Measurements from ENCODE around the gene UBE2F. TPM values are rescaled to one million over a fixed set of nuclear protein-coding genes. Genes with fewer than 3 reads are reported as not detected.

Gene UBE2F
- total RNA-seq, 5 donors from 2014 or later (not counting 1 experiment from before 2014, with no cell fraction given), result 35.1 to 53.6 (median 37.3) TPM

DNA sequence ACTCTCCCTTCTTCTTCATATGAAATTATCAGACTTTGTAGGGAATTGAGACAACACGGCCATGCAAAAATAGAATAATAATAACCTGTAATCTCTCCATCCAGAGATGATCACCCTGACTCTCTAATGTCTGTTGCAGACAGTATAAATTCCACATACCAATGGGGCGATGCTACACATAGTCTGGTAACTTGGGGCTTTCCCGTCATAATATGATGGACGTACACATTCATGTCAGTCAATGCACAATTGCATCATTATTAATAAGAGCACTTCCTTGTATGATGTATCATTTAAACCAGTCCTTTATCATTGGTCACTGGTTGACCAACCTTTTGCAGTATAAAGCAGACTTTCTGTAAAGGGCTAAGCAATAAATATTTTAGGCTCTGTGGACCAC lies 54.5 kb downstream of the UBE2F start:
- no peak overlapping the region for H3K4me3 ChIP-seq (ENCODE audit: control insufficient read depth in 1 of 2, extremely low read depth in 1 of 2, low read length in 1 of 2)

DNA sequence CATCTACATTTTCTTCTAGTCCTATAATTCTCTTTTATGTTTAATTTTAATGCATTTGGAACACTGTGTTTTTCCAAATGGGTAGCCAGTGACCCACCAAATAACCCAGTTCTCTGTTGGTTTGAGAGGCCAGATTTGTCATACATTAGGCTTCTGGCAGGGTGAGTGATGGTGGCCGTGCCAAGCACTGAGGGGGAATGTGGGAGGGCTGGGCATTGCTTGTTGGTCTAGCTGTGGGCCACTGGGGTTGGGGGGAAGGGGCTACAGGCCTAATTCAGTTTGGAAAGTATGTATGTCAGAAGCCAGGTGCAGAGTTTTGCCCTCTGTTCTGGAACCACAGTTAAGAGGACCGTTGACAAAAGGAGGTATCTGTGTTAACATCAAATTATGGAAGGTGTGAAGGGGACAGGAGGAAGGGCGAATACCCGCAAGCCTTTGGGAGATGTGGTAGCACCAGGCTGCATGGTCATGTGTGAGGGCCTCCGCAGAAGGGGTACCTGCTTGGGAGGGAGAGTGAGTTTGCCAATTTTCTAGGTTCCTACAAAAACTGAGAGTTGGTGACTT lies 55.9 kb downstream of the UBE2F start:
- Mint-ChIP-seq H3K27me3 (no peaks in the 10 kb centered on the region), H3K36me3 (peaks cover 53% of the 10 kb centered on the region), H3K4me3 (no peak overlapping the region), H3K27ac (no peak overlapping the region), H3K9me3 (no peaks in the 10 kb centered on the region), H3K4me1 (peaks cover 0 to 2% (median 0%) of the 10 kb centered on the region in 3 donors)
- H3K4me1 ChIP-seq (ENCODE audit: control insufficient read depth in 1 of 2, extremely low read depth in 1 of 2, insufficient read depth in 2 of 2, low read length in 2 of 2), result no peaks in the 10 kb centered on the region
- ChIA-PET POLR2A (no interaction called here), CTCF (no interaction called here)
- ATAC-seq (replicated peaks in 1 of 4) (no peak), DNase-seq (no peak)
- peaks cover 10 to 50% of the 10 kb centered on the region in 2 donors for H3K36me3 ChIP-seq (ENCODE audit: control insufficient read depth in 2 of 2, extremely low read depth in 1 of 2, insufficient read depth in 1 of 2, low read length in 1 of 2)
- 84% methylated on average over 4 of the region's 5 CpGs for WGBS (ENCODE audit: insufficient coverage)
- no peak overlapping the region for H3K4me3 ChIP-seq (ENCODE audit: control insufficient read depth in 1 of 2, extremely low read depth in 1 of 2, low read length in 1 of 2)
- no peak overlapping the region for H3K27ac ChIP-seq (ENCODE audit: low read length)
- H3K9me3 ChIP-seq, result no peaks in the 10 kb centered on the region
- no peaks in the 10 kb centered on the region for H3K27me3 ChIP-seq (replicated peaks in 1 of 2; ENCODE audit: control insufficient read depth in 2 of 2, extremely low read depth in 1 of 2, insufficient read depth in 2 of 2, low read length in 1 of 2)

More for the DNA sequence above, 54.5 kb downstream of the UBE2F start:
- Mint-ChIP-seq H3K9me3 (no peaks in the 10 kb centered on the region), H3K4me1 (peaks cover 0 to 2% (median 0%) of the 10 kb centered on the region in 3 donors), H3K27me3 (no peaks in the 10 kb centered on the region), H3K27ac (no peak overlapping the region), H3K4me3 (no peak overlapping the region), H3K36me3 (peaks cover 49% of the 10 kb centered on the region)
- Histone ChIP-seq H3K36me3 (ENCODE audit: control insufficient read depth in 2 of 2, extremely low read depth in 1 of 2, insufficient read depth in 1 of 2, low read length in 1 of 2) (peaks cover 15 to 45% of the 10 kb centered on the region in 2 donors), H3K27ac (ENCODE audit: low read length) (no peak overlapping the region), H3K4me1 (ENCODE audit: control insufficient read depth in 1 of 2, extremely low read depth in 1 of 2, insufficient read depth in 2 of 2, low read length in 2 of 2) (no peaks in the 10 kb centered on the region), H3K27me3 (replicated peaks in 1 of 2; ENCODE audit: control insufficient read depth in 2 of 2, extremely low read depth in 1 of 2, insufficient read depth in 2 of 2, low read length in 1 of 2) (no peaks in the 10 kb centered on the region), H3K9me3 (no peaks in the 10 kb centered on the region)
- ATAC-seq (replicated peaks in 1 of 4) (no peak), DNase-seq (no peak)
- WGBS (ENCODE audit: insufficient coverage), result 100% methylated on average over 2 of the region's 4 CpGs
- ChIA-PET POLR2A (no interaction called here), CTCF (interaction anchor here in 1 of 2 donors (0.7 kb wide), 1 partner anchor 1209 kb away, joined by 3 read pairs; no protein-coding TSS in a partner anchor)

DNA sequence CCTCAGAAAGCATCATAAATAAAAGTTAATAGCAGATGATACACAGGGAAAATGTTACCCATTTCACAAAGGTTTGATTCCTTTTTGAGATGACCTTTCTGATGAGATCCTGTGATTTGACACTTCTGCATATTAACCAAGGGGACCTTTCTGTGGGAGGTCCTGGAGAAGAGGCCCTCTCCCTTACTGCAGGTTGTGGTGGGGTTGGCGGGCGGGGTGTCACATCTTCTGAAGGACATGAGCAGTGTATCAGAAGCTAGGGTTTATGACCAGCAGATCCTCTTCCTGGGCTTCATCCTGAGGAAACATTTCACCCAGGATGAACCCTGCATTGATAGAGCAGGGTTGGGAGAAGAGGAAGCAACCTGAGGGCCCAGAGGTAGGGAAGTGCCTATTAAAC lies 56.8 kb downstream of the UBE2F start:
- no peaks in the 10 kb centered on the region for H3K4me1 ChIP-seq (ENCODE audit: control insufficient read depth in 1 of 2, extremely low read depth in 1 of 2, insufficient read depth in 2 of 2, low read length in 2 of 2)
- WGBS (ENCODE audit: insufficient coverage), result 100% methylated on average over 1 of the region's 2 CpGs
- no peaks in the 10 kb centered on the region for H3K9me3 ChIP-seq
- Mint-ChIP-seq H3K27ac (no peak overlapping the region), H3K36me3 (peaks cover 56% of the 10 kb centered on the region), H3K27me3 (no peaks in the 10 kb centered on the region), H3K4me3 (no peak overlapping the region), H3K9me3 (no peaks in the 10 kb centered on the region), H3K4me1 (peaks cover 0 to 2% (median 0%) of the 10 kb centered on the region in 3 donors)
- ATAC-seq (replicated peaks in 1 of 4) (no peak), DNase-seq (no peak)
- H3K4me3 ChIP-seq (ENCODE audit: control insufficient read depth in 1 of 2, extremely low read depth in 1 of 2, low read length in 1 of 2), result no peak overlapping the region
- CTCF ChIA-PET, result no interaction called here
- peaks cover 11 to 45% of the 10 kb centered on the region in 2 donors for H3K36me3 ChIP-seq (ENCODE audit: control insufficient read depth in 2 of 2, extremely low read depth in 1 of 2, insufficient read depth in 1 of 2, low read length in 1 of 2)
- no peak overlapping the region for H3K27ac ChIP-seq (ENCODE audit: low read length)
- POLR2A ChIA-PET, result interaction anchor here in 1 of 2 donors (0.5 kb wide), 1 partner anchor 21 kb away, joined by 5 read pairs; no protein-coding TSS in a partner anchor
- no peaks in the 10 kb centered on the region for H3K27me3 ChIP-seq (replicated peaks in 1 of 2; ENCODE audit: control insufficient read depth in 2 of 2, extremely low read depth in 1 of 2, insufficient read depth in 2 of 2, low read length in 1 of 2)

DNA sequence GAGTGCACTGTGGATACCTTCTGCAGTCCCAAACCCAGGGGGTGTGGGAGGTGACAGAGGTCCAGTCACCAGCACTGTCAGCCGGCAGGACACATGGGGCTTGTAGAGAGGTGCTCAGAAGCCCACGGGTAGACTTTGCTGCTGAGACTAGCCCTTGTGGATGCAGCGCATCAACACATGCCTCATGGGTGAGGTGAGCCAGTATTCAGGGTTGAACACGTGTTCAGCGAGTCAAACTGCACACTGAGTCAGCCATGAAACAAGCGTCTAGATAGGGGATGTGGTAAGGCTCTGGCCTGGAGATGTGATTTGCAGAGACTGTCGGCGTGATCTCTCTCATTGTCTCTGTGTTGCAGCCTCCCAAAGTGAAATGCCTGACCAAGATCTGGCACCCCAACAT lies 58.2 kb downstream of the UBE2F start:
- POLR2A ChIA-PET, result no interaction called here
- peak in 3 of 4 experiments; percentile 33 to 43 (median 35) for ATAC-seq (replicated peaks in 1 of 4)
- DNase-seq, result peak in 1 of 35 experiments; percentile 7
- no peaks in the 10 kb centered on the region for H3K27me3 ChIP-seq (replicated peaks in 1 of 2; ENCODE audit: control insufficient read depth in 2 of 2, extremely low read depth in 1 of 2, insufficient read depth in 2 of 2, low read length in 1 of 2)
- H3K27ac Mint-ChIP-seq, result no peak overlapping the region
- peaks cover 10 to 48% of the 10 kb centered on the region in 2 donors for H3K36me3 ChIP-seq (ENCODE audit: control insufficient read depth in 2 of 2, extremely low read depth in 1 of 2, insufficient read depth in 1 of 2, low read length in 1 of 2)
- no peaks in the 10 kb centered on the region for H3K27me3 Mint-ChIP-seq
- CTCF ChIA-PET, result no interaction called here
- no peaks in the 10 kb centered on the region for H3K9me3 Mint-ChIP-seq
- peaks cover 0 to 2% (median 0%) of the 10 kb centered on the region in 3 donors for H3K4me1 Mint-ChIP-seq
- no peaks in the 10 kb centered on the region for H3K4me1 ChIP-seq (ENCODE audit: control insufficient read depth in 1 of 2, extremely low read depth in 1 of 2, insufficient read depth in 2 of 2, low read length in 2 of 2)
- no peak overlapping the region for H3K4me3 Mint-ChIP-seq
- no peak overlapping the region for H3K4me3 ChIP-seq (ENCODE audit: control insufficient read depth in 1 of 2, extremely low read depth in 1 of 2, low read length in 1 of 2)
- H3K36me3 Mint-ChIP-seq, result peaks cover 58% of the 10 kb centered on the region
- no peak overlapping the region for H3K27ac ChIP-seq (ENCODE audit: low read length)
- H3K9me3 ChIP-seq, result no peaks in the 10 kb centered on the region
- 62% methylated on average over 6 of the region's 8 CpGs for WGBS (ENCODE audit: insufficient coverage)

DNA sequence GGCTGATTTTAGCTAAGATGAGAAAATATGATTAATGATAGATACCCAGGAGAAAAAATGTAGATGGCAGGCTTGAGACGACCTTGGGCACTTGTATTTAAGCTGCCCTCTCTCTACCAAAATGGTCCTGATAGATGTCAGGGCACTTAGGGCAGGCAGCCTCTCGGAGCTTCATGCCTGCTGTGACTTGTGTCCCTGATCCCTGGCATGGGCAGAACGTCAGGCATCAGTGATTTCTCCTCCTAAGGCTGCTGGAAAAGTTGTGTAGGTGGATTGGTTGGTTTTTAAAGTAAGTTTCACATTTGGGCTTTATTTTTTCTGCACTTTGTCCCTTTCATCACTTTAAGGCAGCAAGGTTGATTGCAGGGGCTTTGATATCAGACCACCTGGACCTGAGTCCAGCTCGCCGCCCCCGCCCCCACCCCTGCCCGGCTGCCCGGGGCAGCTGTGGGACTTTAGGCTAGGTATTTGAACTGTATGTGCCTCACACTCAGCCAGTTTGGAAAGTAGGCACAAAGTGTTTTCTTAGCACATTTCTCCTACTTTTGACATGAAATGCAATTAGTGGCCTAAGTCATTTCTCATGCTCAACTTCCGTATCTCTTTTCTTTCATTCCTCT lies 59.0 kb downstream of the UBE2F start:
- no peak overlapping the region for H3K27ac ChIP-seq (ENCODE audit: low read length)
- CTCF ChIA-PET, result no interaction called here
- Mint-ChIP-seq H3K36me3 (peaks cover 57% of the 10 kb centered on the region), H3K27me3 (no peaks in the 10 kb centered on the region), H3K9me3 (no peaks in the 10 kb centered on the region), H3K4me3 (no peak overlapping the region), H3K4me1 (peaks cover 0 to 6% (median 2%) of the 10 kb centered on the region in 3 donors), H3K27ac (no peak overlapping the region)
- no peak for DNase-seq
- no peaks in the 10 kb centered on the region for H3K4me1 ChIP-seq (ENCODE audit: control insufficient read depth in 1 of 2, extremely low read depth in 1 of 2, insufficient read depth in 2 of 2, low read length in 2 of 2)
- H3K9me3 ChIP-seq, result no peaks in the 10 kb centered on the region
- H3K36me3 ChIP-seq (ENCODE audit: control insufficient read depth in 2 of 2, extremely low read depth in 1 of 2, insufficient read depth in 1 of 2, low read length in 1 of 2), result peaks cover 7 to 55% of the 10 kb centered on the region in 2 donors
- ATAC-seq (replicated peaks in 1 of 4), result no peak
- no peaks in the 10 kb centered on the region for H3K27me3 ChIP-seq (replicated peaks in 1 of 2; ENCODE audit: control insufficient read depth in 2 of 2, extremely low read depth in 1 of 2, insufficient read depth in 2 of 2, low read length in 1 of 2)
- H3K4me3 ChIP-seq (ENCODE audit: control insufficient read depth in 1 of 2, extremely low read depth in 1 of 2, low read length in 1 of 2), result no peak overlapping the region
- 100% methylated on average over 2 of the region's 9 CpGs for WGBS (ENCODE audit: insufficient coverage)
- POLR2A ChIA-PET, result no interaction called here

DNA sequence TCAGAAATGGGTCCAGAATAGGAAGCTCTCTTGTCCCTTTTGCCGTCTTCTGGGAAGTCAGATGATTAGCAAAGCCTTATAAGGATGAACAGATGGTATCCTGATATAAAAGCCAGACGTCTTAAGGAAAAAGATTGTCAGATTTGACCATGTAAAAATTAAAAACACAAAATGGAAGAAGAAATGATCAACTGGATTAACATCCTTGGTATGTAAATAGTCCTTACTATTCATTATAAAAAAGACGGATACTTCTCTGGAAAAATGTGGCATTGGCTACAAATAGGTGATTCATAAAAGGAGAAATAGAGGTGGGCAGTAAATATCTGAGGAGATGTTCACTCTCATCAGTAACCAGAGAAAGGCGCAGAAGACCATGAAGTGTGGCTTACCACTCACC lies 60.2 kb downstream of the UBE2F start:
- CTCF ChIA-PET, result no interaction called here
- POLR2A ChIA-PET, result no interaction called here
- peaks cover 0 to 6% (median 2%) of the 10 kb centered on the region in 3 donors for H3K4me1 Mint-ChIP-seq
- H3K4me3 ChIP-seq (ENCODE audit: control insufficient read depth in 1 of 2, extremely low read depth in 1 of 2, low read length in 1 of 2), result no peak overlapping the region
- H3K27ac ChIP-seq (ENCODE audit: low read length), result no peak overlapping the region
- peaks cover 7 to 61% of the 10 kb centered on the region in 2 donors for H3K36me3 ChIP-seq (ENCODE audit: control insufficient read depth in 2 of 2, extremely low read depth in 1 of 2, insufficient read depth in 1 of 2, low read length in 1 of 2)
- H3K4me3 Mint-ChIP-seq, result no peak overlapping the region
- WGBS (ENCODE audit: insufficient coverage), result no CpG with 5 or more reads among the region's 4 CpGs
- H3K9me3 Mint-ChIP-seq, result no peaks in the 10 kb centered on the region
- no peaks in the 10 kb centered on the region for H3K27me3 ChIP-seq (replicated peaks in 1 of 2; ENCODE audit: control insufficient read depth in 2 of 2, extremely low read depth in 1 of 2, insufficient read depth in 2 of 2, low read length in 1 of 2)
- peaks cover 61% of the 10 kb centered on the region for H3K36me3 Mint-ChIP-seq
- ATAC-seq (replicated peaks in 1 of 4) (no peak), DNase-seq (no peak)
- H3K27ac Mint-ChIP-seq, result no peak overlapping the region
- no peaks in the 10 kb centered on the region for H3K27me3 Mint-ChIP-seq
- no peaks in the 10 kb centered on the region for H3K9me3 ChIP-seq
- no peaks in the 10 kb centered on the region for H3K4me1 ChIP-seq (ENCODE audit: control insufficient read depth in 1 of 2, extremely low read depth in 1 of 2, insufficient read depth in 2 of 2, low read length in 2 of 2)
